Astrocyte of the hippocampus (primary cell): ENCODE measurements around the gene GNG2.

Source experiments
- DNase-seq: peaks from one replicate; pipeline ENCODE4 v3.0.0; 2011; ENCODE audit warnings: low read depth, low spot score

GNG2 gene

GRCh38 chr14:51860164-51860824, at the start of gene GNG2:
Gene GNG2, plus strand, starts transcription at chr14:51860612. Its CDS starts 90,067 bp downstream, at chr14:51950679.
- peak; percentile 91 for DNase-seq

GRCh38 chr14:51811706-51812105, 48.7 kb upstream of the GNG2 start:
- no peak for DNase-seq

- no peak for DNase-seq
These were observed 44.4 kb upstream of the GNG2 start for GRCh38 chr14:51816031-51816430.

- no peak for DNase-seq
These were observed 43.1 kb upstream of the GNG2 start for GRCh38 chr14:51817326-51817725.

- DNase-seq: no peak
These were observed 41.5 kb upstream of the GNG2 start for GRCh38 chr14:51818748-51819380.

- DNase-seq: no peak
These were observed 38.6 kb upstream of the GNG2 start for GRCh38 chr14:51821822-51822221.

- no peak for DNase-seq
These were observed 37.9 kb upstream of the GNG2 start for GRCh38 chr14:51822499-51822898.

- DNase-seq: no peak
These were observed 36.7 kb upstream of the GNG2 start for GRCh38 chr14:51823706-51824105.

- DNase-seq: no peak
These were observed 36.2 kb upstream of the GNG2 start for GRCh38 chr14:51824191-51824590.

- DNase-seq: no peak
These were observed 34.5 kb upstream of the GNG2 start for GRCh38 chr14:51825926-51826325.

GRCh38 chr14:51828017-51828797, 32.2 kb upstream of the GNG2 start:
- peak; percentile 87 for DNase-seq

- no peak for DNase-seq
These were observed 26.2 kb upstream of the GNG2 start for GRCh38 chr14:51834240-51834639.

- DNase-seq: no peak
These were observed 24.0 kb upstream of the GNG2 start for GRCh38 chr14:51836417-51836816.

- no peak for DNase-seq
These were observed 16.1 kb upstream of the GNG2 start for GRCh38 chr14:51844081-51844881.

- no peak for DNase-seq
These were observed 14.6 kb upstream of the GNG2 start for GRCh38 chr14:51845811-51846210.

- peak; percentile 78 for DNase-seq
These were observed 13.6 kb upstream of the GNG2 start for GRCh38 chr14:51846631-51847488.

- DNase-seq: no peak
These were observed 13.0 kb upstream of the GNG2 start for GRCh38 chr14:51847489-51847796.

- no peak for DNase-seq
These were observed 12.3 kb upstream of the GNG2 start for GRCh38 chr14:51848120-51848519.

- no peak for DNase-seq
These were observed 11.3 kb upstream of the GNG2 start for GRCh38 chr14:51849097-51849496.

GRCh38 chr14:51850651-51851050, 9.8 kb upstream of the GNG2 start:
- DNase-seq: no peak

- no peak for DNase-seq
These were observed 7.9 kb upstream of the GNG2 start for GRCh38 chr14:51852541-51852940.
